Stimulated activated naive CD8-positive, alpha-beta T cell treated with anti-CD3 and anti-CD28 coated beads, Interleukin-15, amount 100 ng/mL, for 72 hours (primary cell): ENCODE measurements around the gene POPDC2.

ENCODE experiments used
- ATAC-seq: fragments of 150-1000 bp; cut with Tn5 transposase; 2 replicates; pipeline ENCODE4 v1.10.0; 2021; ENCODE audit warnings: mild to moderate bottlenecking, moderate library complexity
- DNase-seq, 2 donors: peaks; one replicate each; pipeline ENCODE4 v3.0.0; 2021 to 2022
- H3K27ac Mint-ChIP-seq, 2 donors: one replicate each; pipeline ENCODE4 v1.8.0; 2022; ENCODE audit warnings: mild to moderate bottlenecking in 2 of 2, mixed read lengths in 2 of 2, moderate library complexity in 2 of 2
- H3K27me3 Mint-ChIP-seq: one replicate; pipeline ENCODE4 v1.8.0; 2022; ENCODE audit warnings: mixed read lengths
- H3K4me1 Mint-ChIP-seq: one replicate; pipeline ENCODE4 v1.8.0; 2022; ENCODE audit warnings: mild to moderate bottlenecking, mixed read lengths
- H3K4me3 Mint-ChIP-seq, 2 donors: one replicate each; pipeline ENCODE4 v1.8.0; 2022; ENCODE audit warnings: mild to moderate bottlenecking in 2 of 2, mixed read lengths in 2 of 2, moderate library complexity in 1 of 2
- H3K9me3 Mint-ChIP-seq, 2 donors: one replicate each; pipeline ENCODE4 v1.8.0; 2022; ENCODE audit warnings: mixed read lengths in 2 of 2

Gene POPDC2

DNA sequence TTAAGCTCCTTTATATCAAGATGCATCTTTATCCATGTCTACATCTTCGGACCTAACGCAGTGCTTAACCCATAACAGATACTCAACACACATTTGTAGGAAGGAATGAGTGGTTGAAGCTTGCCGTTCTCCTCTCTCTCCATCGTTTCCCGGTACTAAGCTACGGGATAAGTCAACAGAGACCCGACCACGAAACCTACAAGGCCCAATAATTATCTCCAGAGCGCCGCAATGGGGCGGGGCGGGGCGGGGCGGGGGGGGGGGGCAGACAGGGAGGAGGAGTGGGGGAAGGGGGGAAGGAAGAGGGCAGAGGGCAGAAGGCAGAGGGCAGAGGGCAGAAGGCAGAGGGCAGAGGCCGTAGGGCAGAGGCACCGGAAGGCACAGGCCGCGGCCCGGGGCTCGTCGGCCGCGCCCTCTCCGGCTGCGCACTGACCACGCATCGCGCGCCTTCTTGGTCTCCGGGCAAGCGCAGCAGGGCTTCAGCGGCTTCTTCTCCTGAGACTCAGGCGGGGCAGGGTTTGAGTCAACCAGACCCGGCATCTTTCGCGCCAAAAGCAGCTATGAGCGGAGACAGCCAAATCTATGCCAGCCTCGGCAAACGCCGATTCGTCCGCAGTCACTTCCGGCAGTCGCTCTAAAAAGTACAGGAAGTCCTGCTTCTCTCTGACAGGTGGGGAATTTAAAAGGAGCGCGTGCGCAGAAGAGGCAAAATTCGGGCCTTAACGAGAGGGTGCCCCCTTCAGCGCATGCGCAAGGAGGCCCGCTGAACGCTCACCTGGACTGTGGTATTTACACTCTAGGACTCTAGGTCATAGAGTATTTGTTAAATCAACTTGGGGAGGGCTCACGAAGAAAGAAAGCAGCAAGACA, 16.6 kb upstream of the POPDC2 start, which contains the start of gene COX17:
Gene COX17 (minus strand): TSS at position 636 of the 870 bp plus-strand sequence. CDS start 96 bp downstream, at position 540.
- Mint-ChIP-seq H3K4me3 (peak within 1 kb of the TSS; percentile 84 to 90), H3K4me1 (peaks cover 28% of the 10 kb centered on the region), H3K27ac (peak within 1 kb of the TSS; percentile 96 to 98), H3K27me3 (no peaks in the 10 kb centered on the region), H3K9me3 (no peaks in the 10 kb centered on the region)
- peak; percentile 93 to 97 for DNase-seq
- peak; percentile 91 for ATAC-seq

- peaks cover 33% of the 10 kb centered on the region for H3K4me1 Mint-ChIP-seq
- no peak for DNase-seq
- H3K27ac Mint-ChIP-seq: peak overlapping the region; percentile 96 to 98
- H3K9me3 Mint-ChIP-seq: no peaks in the 10 kb centered on the region
- no peaks in the 10 kb centered on the region for H3K27me3 Mint-ChIP-seq
- H3K4me3 Mint-ChIP-seq: peak overlapping the region; percentile 84 to 90
- no peak for ATAC-seq
Observed at GRCh38 chr3:119676020-119676419, 15.6 kb upstream of the POPDC2 start.

GRCh38 chr3:119675188-119675874, 14.9 kb upstream of the POPDC2 start:
- no peaks in the 10 kb centered on the region for H3K27me3 Mint-ChIP-seq
- H3K4me3 Mint-ChIP-seq: peak overlapping the region; percentile 84 to 90
- no peak for DNase-seq
- peak overlapping the region in 1 of 2 donors; percentile 98 for H3K27ac Mint-ChIP-seq
- peaks cover 37% of the 10 kb centered on the region for H3K4me1 Mint-ChIP-seq
- no peak for ATAC-seq
- no peaks in the 10 kb centered on the region for H3K9me3 Mint-ChIP-seq

DNA sequence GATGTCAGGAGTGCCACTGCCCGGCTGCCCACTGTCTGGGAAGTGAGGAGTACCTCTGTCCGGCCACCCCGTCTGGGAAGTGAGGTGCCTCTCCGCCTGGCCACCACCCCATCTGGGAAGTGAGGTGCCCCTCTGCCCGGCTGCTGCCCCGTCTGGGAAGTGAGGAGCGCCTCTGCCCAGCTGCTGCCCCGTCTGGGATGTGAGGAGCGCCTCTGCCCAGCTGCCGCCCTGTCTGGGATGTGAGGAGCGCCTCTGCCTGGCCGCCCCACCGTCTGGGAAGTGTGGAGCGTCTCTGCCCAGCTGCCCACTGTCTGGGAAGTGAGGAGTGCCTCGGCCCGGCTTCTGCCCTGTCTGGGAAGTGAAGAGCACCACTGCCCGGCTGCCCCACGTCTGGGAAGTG, 13.5 kb upstream of the POPDC2 start:
- DNase-seq (no peak), ATAC-seq (no peak)
- H3K4me3 Mint-ChIP-seq: no peak overlapping the region
- peaks cover 43% of the 10 kb centered on the region for H3K4me1 Mint-ChIP-seq
- no peaks in the 10 kb centered on the region for H3K27me3 Mint-ChIP-seq
- no peaks in the 10 kb centered on the region for H3K9me3 Mint-ChIP-seq
- no peak overlapping the region for H3K27ac Mint-ChIP-seq

GRCh38 chr3:119672776-119673175, 12.4 kb upstream of the POPDC2 start:
- Mint-ChIP-seq H3K4me1 (peaks cover 43% of the 10 kb centered on the region), H3K9me3 (no peaks in the 10 kb centered on the region), H3K27me3 (no peaks in the 10 kb centered on the region), H3K4me3 (no peak overlapping the region), H3K27ac (no peak overlapping the region)
- ATAC-seq (no peak), DNase-seq (no peak)

DNA sequence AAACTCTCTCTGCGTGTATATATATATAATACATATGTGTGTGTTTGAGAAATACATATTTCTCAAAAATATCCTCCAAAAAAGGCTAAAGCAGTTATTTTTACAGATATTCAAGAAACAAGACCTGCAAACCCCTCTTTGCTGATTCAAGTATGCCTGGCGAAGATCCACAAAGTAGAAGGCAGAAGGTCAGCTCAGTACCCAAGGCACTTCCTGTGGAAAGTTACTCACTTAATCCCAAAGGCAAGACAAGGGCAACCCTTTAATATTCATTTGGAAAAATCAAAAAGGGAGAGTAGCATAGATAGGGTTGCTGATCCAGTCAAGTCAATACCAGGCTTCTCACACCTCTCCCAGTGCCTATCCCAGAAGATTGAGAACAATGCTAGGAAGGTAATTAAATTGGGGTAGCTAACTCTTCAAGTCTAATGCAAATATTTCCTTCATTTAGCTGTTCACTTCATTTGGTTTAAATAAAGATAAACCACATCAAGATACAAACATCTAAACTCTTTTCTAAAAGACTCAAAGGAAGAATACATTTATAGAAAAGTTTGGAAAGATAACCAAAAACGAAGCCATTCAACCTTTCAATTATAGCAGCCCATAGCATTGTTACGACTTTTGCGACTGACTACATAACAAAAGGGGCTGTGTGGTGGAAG, 9.6 kb upstream of the POPDC2 start:
- no peak for ATAC-seq
- Mint-ChIP-seq H3K27me3 (no peaks in the 10 kb centered on the region), H3K4me1 (peaks cover 28% of the 10 kb centered on the region), H3K9me3 (no peaks in the 10 kb centered on the region), H3K27ac (peak overlapping the region in 1 of 2 donors; percentile 40), H3K4me3 (no peak overlapping the region)
- DNase-seq: no peak

DNA sequence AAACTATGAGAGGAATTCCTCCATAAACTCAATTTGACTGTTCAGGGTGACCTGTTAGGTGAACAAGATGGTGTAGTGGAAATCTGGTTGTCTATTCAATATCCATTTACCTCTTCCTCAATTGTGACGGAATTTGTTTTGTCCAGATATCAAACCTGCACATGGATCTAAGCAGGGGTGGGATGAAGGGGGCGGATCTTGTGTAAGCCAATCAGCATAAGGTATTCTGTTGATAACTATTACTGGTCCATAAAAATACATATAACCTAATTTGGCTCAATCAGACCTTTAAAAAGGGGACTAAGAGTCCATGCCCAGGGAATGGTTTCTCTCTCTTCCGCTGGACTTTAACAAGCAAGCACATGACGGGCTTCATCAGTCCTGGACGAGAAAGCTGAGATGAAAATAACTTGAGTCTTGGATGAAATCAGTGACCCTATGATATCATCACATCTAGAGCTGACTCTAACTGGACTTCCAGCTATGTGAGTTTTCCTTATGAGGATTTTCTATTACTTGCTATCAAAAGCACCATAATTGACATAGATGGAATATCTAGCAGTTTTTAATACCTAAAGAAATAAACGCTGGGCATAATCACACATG, 5.7 kb upstream of the POPDC2 start:
- Mint-ChIP-seq H3K4me3 (no peak overlapping the region), H3K9me3 (no peaks in the 10 kb centered on the region), H3K4me1 (peaks cover 10% of the 10 kb centered on the region), H3K27me3 (no peaks in the 10 kb centered on the region), H3K27ac (no peak overlapping the region)
- no peak for DNase-seq
- no peak for ATAC-seq

GRCh38 chr3:119664850-119665379, 4.5 kb upstream of the POPDC2 start:
- Mint-ChIP-seq H3K9me3 (no peaks in the 10 kb centered on the region), H3K27ac (no peak overlapping the region), H3K27me3 (no peaks in the 10 kb centered on the region), H3K4me3 (no peak overlapping the region), H3K4me1 (peaks cover 3% of the 10 kb centered on the region)
- DNase-seq (no peak), ATAC-seq (no peak)

DNA sequence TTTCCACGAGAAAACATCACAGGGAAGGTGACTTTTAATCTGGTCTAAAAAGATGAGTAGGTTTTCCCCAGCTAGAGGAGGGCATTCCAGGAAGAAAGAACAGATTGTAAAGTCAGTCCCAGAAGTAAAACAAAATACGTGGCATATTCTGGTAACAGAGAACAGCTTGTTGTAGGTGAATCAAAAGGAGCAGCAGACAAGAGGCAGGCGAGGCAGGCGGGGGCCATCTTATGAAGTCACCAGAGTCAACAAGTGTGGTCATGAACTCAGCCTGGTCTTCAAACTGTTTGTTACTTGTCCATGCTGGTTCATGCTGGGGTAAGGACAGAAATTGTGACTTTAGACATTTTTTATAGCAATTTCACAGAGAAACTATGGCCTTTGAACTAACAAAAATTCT, 4.0 kb upstream of the POPDC2 start:
- H3K4me1 Mint-ChIP-seq: no peaks in the 10 kb centered on the region
- DNase-seq (no peak), ATAC-seq (no peak)
- no peaks in the 10 kb centered on the region for H3K9me3 Mint-ChIP-seq
- H3K4me3 Mint-ChIP-seq: no peak overlapping the region
- H3K27ac Mint-ChIP-seq: no peak overlapping the region
- no peaks in the 10 kb centered on the region for H3K27me3 Mint-ChIP-seq

- H3K27ac Mint-ChIP-seq: no peak overlapping the region
Observed at GRCh38 chr3:119663885-119664284, 3.5 kb upstream of the POPDC2 start.

DNA sequence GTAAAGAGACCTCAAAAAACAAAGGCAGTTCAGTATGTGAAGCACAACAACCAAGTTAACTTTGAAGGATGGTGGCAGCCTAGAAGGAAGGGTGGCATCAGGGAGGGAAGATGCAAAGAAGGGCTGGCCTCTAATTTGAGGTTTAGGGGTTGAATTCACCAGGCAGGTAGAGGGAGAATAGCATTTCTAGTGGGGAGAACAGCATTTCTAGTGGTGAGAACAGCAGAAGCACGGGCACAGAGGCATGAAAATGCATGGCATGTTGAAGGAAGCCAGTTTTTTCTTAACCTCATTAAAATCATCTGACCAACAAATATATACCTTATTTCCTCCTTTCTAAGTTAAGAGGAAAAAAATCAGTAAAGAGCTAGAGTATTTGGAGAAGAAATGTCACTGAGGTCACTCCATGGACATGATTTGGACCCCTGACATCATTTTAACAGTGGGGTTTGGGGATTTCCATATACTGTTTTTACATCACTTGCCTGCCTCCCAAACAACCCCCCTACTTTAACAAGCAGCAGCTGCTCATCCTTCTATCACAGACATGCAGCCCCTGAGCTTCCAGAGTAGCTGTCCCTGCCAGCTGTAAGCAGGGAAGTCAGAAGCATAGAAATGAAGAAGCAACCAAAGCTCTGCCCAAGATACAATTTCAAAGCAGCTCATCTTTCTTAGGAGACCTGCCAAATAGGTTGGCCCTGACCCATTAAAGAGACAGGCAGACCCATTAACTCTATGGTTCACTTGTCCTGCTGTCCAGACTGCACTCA, 2.4 kb upstream of the POPDC2 start:
- DNase-seq (no peak), ATAC-seq (no peak)
- Mint-ChIP-seq H3K4me1 (no peaks in the 10 kb centered on the region), H3K27me3 (no peaks in the 10 kb centered on the region), H3K9me3 (no peaks in the 10 kb centered on the region), H3K4me3 (no peak overlapping the region), H3K27ac (no peak overlapping the region)

More at GRCh38 chr3:119663885-119664284, 3.5 kb upstream of the POPDC2 start:
- DNase-seq: no peak
- Mint-ChIP-seq H3K4me3 (no peak overlapping the region), H3K4me1 (no peaks in the 10 kb centered on the region), H3K27me3 (no peaks in the 10 kb centered on the region), H3K9me3 (no peaks in the 10 kb centered on the region)
- ATAC-seq: no peak

- H3K27me3 Mint-ChIP-seq: no peaks in the 10 kb centered on the region
- H3K4me3 Mint-ChIP-seq: no peak overlapping the region
- no peak for DNase-seq
- H3K9me3 Mint-ChIP-seq: no peaks in the 10 kb centered on the region
- H3K4me1 Mint-ChIP-seq: no peaks in the 10 kb centered on the region
- ATAC-seq: no peak
- no peak overlapping the region for H3K27ac Mint-ChIP-seq
Observed at GRCh38 chr3:119659606-119660291, 640 bp downstream of the POPDC2 start.

GRCh38 chr3:119658994-119659393, 1.4 kb downstream of the POPDC2 start:
- ATAC-seq: no peak
- H3K27me3 Mint-ChIP-seq: no peaks in the 10 kb centered on the region
- no peak overlapping the region for H3K27ac Mint-ChIP-seq
- no peak overlapping the region for H3K4me3 Mint-ChIP-seq
- no peaks in the 10 kb centered on the region for H3K9me3 Mint-ChIP-seq
- H3K4me1 Mint-ChIP-seq: no peaks in the 10 kb centered on the region
- no peak for DNase-seq
